Tibial artery (tissue), 4 donors: ENCODE measurements around the gene CSRP1.

Experiments
- DNase-seq, 2 donors: peaks; one replicate each; pipeline ENCODE4 v3.0.0-alpha.2; 2019
- H3K27ac ChIP-seq, 2 donors: fragments of 200-600 bp; sonication (generic) in 1 of 2; 1 replicate in 1 of 2; 2 replicates in 1 of 2; pipeline ENCODE4 v1.5.1; 2018 to 2019; ENCODE audit warnings: mild to moderate bottlenecking in 1 of 2
- H3K27me3 ChIP-seq, 2 donors: fragments of 200-600 bp; sonication (generic) in 1 of 2; one replicate each; pipeline versions ENCODE4 v1.5.1 to v1.6.0; 2016 to 2019
- H3K36me3 ChIP-seq, 3 donors: fragments of 200-600 bp; sonication (generic) in 2 of 3; one replicate each; pipeline ENCODE4 v1.5.1; 2016 to 2019; ENCODE audit warnings: mild to moderate bottlenecking in 2 of 3
- H3K4me1 ChIP-seq, 4 donors: fragments of 200-600 bp; sonication (generic) in 2 of 4; 1 replicate in 3 of 4; 2 replicates in 1 of 4; pipeline ENCODE4 v1.5.1; 2016 to 2019
- H3K4me3 ChIP-seq, 2 donors: fragments of 200-600 bp; sonication (generic) in 1 of 2; 1 replicate in 1 of 2; 2 replicates in 1 of 2; pipeline ENCODE4 v1.5.1; 2018 to 2019; ENCODE audit warnings: mild to moderate bottlenecking in 2 of 2
- H3K9me3 ChIP-seq, 3 donors: fragments of 200-600 bp; sonication (generic) in 1 of 3; one replicate each; pipeline ENCODE4 v1.5.1; 2016 to 2019
- intact Hi-C: fragments of 100-400 bp; cut with DNase I; formaldehyde crosslinking; loops from one replicate; pipeline ENCODE4 v1.15.0; 2023; ENCODE audit warnings: low total_unique reads
- TF ChIP-seq, protein P1 (sequence below), 2 experiments: fragments of 200-600 bp in 1 of 2; fragments of 450-650 bp in 1 of 2; IDR thresholded peaks; one replicate each; pipeline ENCODE4 v1.5.1; 2017 to 2019; ENCODE audit warnings: antibody characterized with exemption in 2 of 2, mild to moderate bottlenecking in 1 of 2, moderate library complexity in 1 of 2

Gene CSRP1

DNA sequence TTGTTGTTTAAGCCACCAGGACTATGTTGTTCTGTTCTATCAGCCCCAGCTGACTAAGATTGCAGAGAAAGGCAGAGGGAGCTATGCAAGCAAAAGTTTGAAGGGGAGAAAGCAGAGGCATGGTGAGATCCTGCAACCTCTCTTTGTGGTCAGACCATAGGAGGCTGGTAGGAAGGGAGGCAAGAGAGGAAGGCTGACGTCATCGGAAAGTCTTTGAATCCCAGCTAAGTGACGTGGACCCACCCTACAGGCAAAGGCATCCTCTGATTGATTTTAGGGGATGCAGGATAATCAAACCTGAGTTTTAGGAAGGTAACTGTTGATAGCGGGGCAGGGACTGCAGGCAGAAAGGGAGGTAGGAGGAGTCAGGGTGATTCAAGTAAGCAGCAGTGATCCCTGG is 62.1 kb downstream of the CSRP1 start:
- Histone ChIP-seq H3K4me3 (no peak overlapping the region), H3K4me1 (peaks cover 0 to 14% (median 5%) of the 10 kb centered on the region in 4 donors), H3K27ac (no peak overlapping the region), H3K27me3 (no peaks in the 10 kb centered on the region), H3K36me3 (no peaks in the 10 kb centered on the region), H3K9me3 (no peaks in the 10 kb centered on the region)
- DNase-seq: no peak
- TF ChIP-seq, protein P1, sequence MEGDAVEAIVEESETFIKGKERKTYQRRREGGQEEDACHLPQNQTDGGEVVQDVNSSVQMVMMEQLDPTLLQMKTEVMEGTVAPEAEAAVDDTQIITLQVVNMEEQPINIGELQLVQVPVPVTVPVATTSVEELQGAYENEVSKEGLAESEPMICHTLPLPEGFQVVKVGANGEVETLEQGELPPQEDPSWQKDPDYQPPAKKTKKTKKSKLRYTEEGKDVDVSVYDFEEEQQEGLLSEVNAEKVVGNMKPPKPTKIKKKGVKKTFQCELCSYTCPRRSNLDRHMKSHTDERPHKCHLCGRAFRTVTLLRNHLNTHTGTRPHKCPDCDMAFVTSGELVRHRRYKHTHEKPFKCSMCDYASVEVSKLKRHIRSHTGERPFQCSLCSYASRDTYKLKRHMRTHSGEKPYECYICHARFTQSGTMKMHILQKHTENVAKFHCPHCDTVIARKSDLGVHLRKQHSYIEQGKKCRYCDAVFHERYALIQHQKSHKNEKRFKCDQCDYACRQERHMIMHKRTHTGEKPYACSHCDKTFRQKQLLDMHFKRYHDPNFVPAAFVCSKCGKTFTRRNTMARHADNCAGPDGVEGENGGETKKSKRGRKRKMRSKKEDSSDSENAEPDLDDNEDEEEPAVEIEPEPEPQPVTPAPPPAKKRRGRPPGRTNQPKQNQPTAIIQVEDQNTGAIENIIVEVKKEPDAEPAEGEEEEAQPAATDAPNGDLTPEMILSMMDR (IDR thresholded peaks at IDR 0.05): no peak
- intact Hi-C loops: loop anchor here (5.0 kb wide), 1 partner anchor 38 kb away; no protein-coding TSS in a partner anchor

DNA sequence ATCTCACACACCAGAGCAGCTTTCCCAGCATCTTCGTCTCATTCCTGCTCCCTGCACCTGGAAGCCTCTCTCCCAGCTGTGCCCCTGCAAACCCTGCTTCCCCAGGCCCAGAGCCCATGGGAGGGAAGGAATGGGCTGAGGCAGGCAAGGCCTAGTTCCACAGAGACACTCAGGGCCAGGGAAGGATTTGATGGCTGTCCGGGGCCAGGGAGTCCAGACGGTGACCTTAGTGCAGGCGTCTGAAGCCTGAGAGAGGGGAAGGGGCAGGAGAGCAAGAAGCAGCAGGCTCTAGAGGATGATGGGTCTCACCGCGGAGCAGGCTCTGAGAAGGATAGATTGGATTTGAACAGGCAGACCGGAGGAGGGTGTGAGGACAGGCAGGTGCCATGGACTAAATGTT is 63.2 kb downstream of the CSRP1 start:
- intact Hi-C loops: no loop called here

DNA sequence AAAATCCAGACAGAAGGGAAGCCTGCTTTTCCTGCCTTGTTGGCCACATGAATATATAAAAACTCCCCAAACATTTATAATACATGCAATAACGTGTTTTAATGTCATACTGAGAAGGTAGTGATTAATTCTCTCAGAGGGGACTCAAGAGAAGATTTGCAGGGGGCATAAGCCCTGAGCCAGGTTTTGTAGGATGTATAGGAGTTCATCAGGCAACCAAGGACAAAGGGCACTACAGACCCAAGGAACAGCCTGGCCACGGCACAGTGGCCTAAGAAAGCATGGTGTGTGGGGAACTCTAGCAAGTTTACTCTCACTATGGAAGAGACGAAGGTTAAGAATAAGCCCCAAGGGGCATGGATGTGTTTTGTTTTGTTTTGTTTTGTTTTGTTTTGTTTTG is 70.0 kb downstream of the CSRP1 start:
- TF ChIP-seq, protein P1 (IDR thresholded peaks at IDR 0.05): no peak
- no peaks in the 10 kb centered on the region for H3K27me3 ChIP-seq
- no peak for DNase-seq
- no peak overlapping the region for H3K4me3 ChIP-seq
- no peak overlapping the region for H3K27ac ChIP-seq
- peaks cover 0 to 10% (median 2%) of the 10 kb centered on the region in 4 donors for H3K4me1 ChIP-seq
- no peaks in the 10 kb centered on the region for H3K36me3 ChIP-seq
- intact Hi-C loops: no loop called here
- no peaks in the 10 kb centered on the region for H3K9me3 ChIP-seq

More for the DNA sequence above, 63.2 kb downstream of the CSRP1 start:
- no peak overlapping the region for H3K4me3 ChIP-seq
- H3K4me1 ChIP-seq: peaks cover 0 to 10% (median 5%) of the 10 kb centered on the region in 4 donors
- no peaks in the 10 kb centered on the region for H3K9me3 ChIP-seq
- H3K27ac ChIP-seq: no peak overlapping the region
- TF ChIP-seq, protein P1 (IDR thresholded peaks at IDR 0.05): no peak
- DNase-seq: no peak
- no peaks in the 10 kb centered on the region for H3K27me3 ChIP-seq
- no peaks in the 10 kb centered on the region for H3K36me3 ChIP-seq

DNA sequence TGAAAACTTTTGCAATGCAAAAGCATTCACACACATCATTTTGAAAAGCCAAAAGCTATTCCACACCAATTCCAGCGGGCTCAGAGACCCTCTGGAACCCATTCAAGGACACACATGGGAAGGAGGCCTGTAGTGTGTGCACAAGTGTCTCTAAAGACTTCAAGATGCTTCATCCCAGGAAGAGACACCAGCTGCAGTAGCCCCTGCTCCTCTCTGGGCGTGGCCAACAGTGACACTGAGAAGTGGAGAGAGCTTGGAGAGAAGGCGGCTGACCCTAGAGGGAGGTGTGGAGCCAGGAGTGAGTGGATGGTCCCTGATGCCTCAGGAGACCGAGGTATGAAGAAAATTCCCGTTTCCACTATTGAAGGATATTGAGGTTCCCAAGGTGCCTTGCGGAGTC is 70.5 kb downstream of the CSRP1 start:
- Histone ChIP-seq H3K27ac (no peak overlapping the region), H3K4me1 (peaks cover 0 to 10% (median 2%) of the 10 kb centered on the region in 4 donors), H3K36me3 (no peaks in the 10 kb centered on the region), H3K4me3 (no peak overlapping the region), H3K27me3 (peaks cover 0 to 4% of the 10 kb centered on the region in 2 donors), H3K9me3 (no peaks in the 10 kb centered on the region)
- intact Hi-C loops: no loop called here
- no peak for DNase-seq
- TF ChIP-seq, protein P1 (IDR thresholded peaks at IDR 0.05): no peak

DNA sequence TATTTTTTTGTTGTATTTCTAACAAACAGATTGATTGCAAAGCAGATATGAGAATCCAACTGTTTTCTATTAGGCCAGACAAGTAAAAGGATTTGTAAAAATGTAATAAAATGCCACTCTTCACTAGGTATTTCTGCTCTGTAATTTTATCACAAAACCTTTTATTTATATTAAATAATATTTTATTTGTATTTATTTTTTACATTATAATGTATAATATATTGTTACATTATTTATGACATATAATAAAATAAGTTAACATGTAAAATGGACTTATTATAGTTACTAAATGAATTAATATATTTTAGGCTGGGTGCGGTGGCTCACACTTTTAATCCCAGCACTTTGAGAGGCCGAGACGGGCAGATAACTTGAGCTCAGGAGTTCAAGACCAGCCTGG is 72.7 kb downstream of the CSRP1 start:
- Histone ChIP-seq H3K36me3 (no peaks in the 10 kb centered on the region), H3K9me3 (no peaks in the 10 kb centered on the region), H3K27me3 (peaks cover 0 to 8% of the 10 kb centered on the region in 2 donors), H3K27ac (no peak overlapping the region), H3K4me3 (no peak overlapping the region), H3K4me1 (peaks cover 0 to 10% (median 2%) of the 10 kb centered on the region in 4 donors)
- TF ChIP-seq, protein P1 (IDR thresholded peaks at IDR 0.05): no peak
- intact Hi-C loops: no loop called here
- no peak for DNase-seq

DNA sequence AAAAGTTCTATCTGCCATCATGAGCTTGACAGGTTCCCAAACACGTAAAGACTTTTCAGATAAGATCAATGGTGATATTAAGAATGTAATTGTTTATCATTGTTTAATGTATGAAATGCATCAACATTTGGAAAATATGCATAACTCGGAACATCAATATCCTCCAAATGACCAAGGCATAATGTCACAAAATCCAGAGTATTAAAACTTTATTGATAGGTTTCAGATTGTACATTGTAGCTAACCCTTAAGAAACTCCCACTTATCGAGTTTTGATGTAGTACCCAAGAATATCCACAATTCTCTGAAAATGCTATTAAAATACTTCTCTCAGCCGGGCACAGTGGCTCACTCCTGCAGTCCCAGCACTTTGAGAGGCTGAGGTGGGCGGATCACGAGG is 73.3 kb downstream of the CSRP1 start:
- Histone ChIP-seq H3K36me3 (no peaks in the 10 kb centered on the region), H3K4me3 (no peak overlapping the region), H3K27ac (no peak overlapping the region), H3K27me3 (peaks cover 0 to 8% of the 10 kb centered on the region in 2 donors), H3K9me3 (no peaks in the 10 kb centered on the region), H3K4me1 (peaks cover 0 to 10% (median 2%) of the 10 kb centered on the region in 4 donors)
- DNase-seq: no peak
- TF ChIP-seq, protein P1 (IDR thresholded peaks at IDR 0.05): no peak
- intact Hi-C loops: no loop called here
